ACHN (cell line): ENCODE measurements around the gene EHHADH.
"Not testable (repeated sequence)": the region's sequence is repeated elsewhere in the genome, so short reads cannot be mapped to it uniquely, and the experiment has no call there.

Experiments used
- DNase-seq: peaks from one replicate; pipeline ENCODE4 v3.0.0-alpha.2; 2015
- in situ Hi-C: cut with HindIII; loops from 2 replicates; pipeline ENCODE4 v1.10.0; 2017; ENCODE audit warnings: low sequenced_read_pairs, low pct_ligation_motif_present, low pct_unique_long_range_greater_than_20kb

EHHADH gene

GRCh38 chr3:185257334-185257733, 3.5 kb upstream of the EHHADH start:
- DNase-seq, result no peak

DNA sequence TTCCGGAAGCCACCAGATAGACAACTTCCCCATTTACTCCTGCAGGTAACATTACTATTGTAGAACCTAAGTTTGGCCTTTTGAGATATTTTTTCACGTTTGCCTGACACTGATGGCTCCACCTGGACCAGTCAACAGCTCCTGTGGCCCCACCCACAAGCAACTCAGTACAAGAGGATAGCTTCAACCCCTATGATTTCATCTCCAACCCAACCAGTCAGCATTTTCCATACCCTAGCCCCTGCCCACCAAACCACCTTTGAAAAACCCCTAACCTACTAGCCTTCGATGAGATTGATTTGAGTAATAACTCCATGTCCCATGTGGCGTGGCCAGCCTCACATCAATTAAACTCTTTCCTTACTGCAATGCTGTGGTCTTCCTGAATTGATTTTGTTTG, 950 bp upstream of the EHHADH start:
- no peak for DNase-seq
- in situ Hi-C loops, result no loop called here

More at GRCh38 chr3:185257334-185257733, 3.5 kb upstream of the EHHADH start:
- in situ Hi-C loops, result no loop called here

- in situ Hi-C loops, DNase-seq: not testable (repeated sequence)
Observed at GRCh38 chr3:185253133-185253532, 716 bp downstream of the EHHADH start.

GRCh38 chr3:185251272-185251671, 2.6 kb downstream of the EHHADH start:
- no peak for DNase-seq
- in situ Hi-C loops, result no loop called here

DNA sequence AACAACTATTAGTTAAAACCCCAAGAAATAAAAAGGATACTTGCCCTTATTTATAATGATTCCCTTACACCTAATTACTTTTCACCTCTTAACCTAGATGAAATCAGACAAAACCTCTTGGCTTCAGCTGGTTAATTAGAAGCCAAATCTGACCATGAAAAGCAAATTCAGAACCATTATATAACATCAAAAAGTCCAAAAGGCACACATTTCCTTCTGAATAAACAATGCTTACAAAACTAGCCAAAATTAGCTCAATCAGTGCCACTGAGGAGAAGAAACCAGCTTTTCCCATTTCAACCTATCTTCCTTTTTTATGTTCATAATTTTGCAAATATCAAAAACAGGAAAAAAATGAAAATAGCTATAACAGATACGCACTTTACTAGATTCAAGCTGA, 3.2 kb downstream of the EHHADH start:
- peak; percentile 44 for DNase-seq
- in situ Hi-C loops, result no loop called here

- peak; percentile 79 for DNase-seq
Observed at GRCh38 chr3:185250247-185250646, 3.6 kb downstream of the EHHADH start.

GRCh38 chr3:185242642-185243041, 11.2 kb downstream of the EHHADH start:
- in situ Hi-C loops, result no loop called here
- no peak for DNase-seq

More at GRCh38 chr3:185250247-185250646, 3.6 kb downstream of the EHHADH start:
- in situ Hi-C loops, result no loop called here

GRCh38 chr3:185236969-185237368, 16.9 kb downstream of the EHHADH start:
- in situ Hi-C loops, result no loop called here
- DNase-seq, result no peak

DNA sequence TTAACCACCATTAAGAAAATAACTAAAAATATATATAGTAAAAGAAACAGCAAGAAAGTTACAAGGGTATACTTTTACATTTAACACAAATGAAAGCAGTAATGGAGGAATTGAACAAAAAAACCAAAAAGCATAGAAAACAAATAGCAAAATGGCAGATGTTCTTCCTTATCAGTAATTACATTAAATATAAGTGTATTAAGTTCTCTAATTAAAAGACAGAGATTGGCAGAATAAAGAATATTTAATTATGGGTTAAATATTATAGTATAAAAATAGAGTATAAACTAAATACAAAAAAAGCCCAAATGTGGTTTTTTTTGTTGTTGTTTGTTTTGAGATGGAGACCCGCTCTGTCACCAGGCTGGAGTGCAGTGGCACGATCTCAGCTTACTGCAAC, 20.5 kb downstream of the EHHADH start:
- in situ Hi-C loops, result no loop called here
- DNase-seq, result no peak

- DNase-seq, in situ Hi-C loops: not testable (repeated sequence)
Observed at GRCh38 chr3:185226526-185226925, 27.3 kb downstream of the EHHADH start.

GRCh38 chr3:185225523-185225922, 28.3 kb downstream of the EHHADH start:
- peak; percentile 60 for DNase-seq
- in situ Hi-C loops, result no loop called here

- in situ Hi-C loops, result no loop called here
Observed at GRCh38 chr3:185225080-185225479, 28.8 kb downstream of the EHHADH start.

DNA sequence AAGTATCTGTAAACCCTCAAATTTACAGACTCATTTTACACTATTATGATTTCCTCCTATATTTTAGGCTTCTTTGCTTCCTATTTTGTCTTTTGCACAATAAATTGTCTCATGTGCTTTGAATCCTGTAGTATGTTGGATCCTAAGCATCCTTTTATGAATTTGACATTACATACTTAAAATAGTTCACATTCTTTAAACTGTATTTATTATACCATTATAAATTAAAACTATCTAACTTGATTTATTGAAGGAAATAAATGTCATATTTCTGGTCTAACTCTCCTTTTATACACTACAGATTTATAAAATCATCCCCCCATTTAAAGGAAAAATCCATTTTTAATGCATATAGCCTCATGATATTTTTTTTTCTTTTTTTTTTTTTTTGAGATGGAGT, 32.6 kb downstream of the EHHADH start:
- in situ Hi-C loops, result no loop called here
- DNase-seq, result no peak

More at GRCh38 chr3:185225080-185225479, 28.8 kb downstream of the EHHADH start:
- DNase-seq, result no peak

GRCh38 chr3:185216607-185216958, 37.3 kb downstream of the EHHADH start:
- DNase-seq, result no peak
- in situ Hi-C loops, result no loop called here

- DNase-seq, result peak; percentile 29
- in situ Hi-C loops, result no loop called here
Observed at GRCh38 chr3:185215873-185216606, 37.8 kb downstream of the EHHADH start.

DNA sequence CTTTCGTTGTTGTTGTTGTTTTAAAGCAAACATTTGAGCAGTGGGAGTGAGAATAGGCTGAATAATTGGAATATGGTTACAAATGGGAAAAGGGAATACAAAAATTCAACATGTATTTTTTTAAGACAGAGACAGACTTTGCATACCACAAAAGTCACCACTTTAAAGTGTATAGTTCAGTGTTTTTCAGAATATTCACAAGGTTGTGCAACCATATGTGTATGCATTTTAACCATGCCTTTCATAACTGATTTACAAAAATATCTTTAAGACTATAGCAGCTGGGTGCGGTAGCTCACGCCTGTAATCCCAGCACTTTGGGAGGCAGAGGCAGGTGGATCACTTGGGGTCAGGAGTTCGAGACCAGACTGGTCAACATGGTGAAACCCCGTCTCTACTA, 41.3 kb downstream of the EHHADH start:
- in situ Hi-C loops, result no loop called here
- DNase-seq, result no peak

- no peak for DNase-seq
- in situ Hi-C loops, result no loop called here
Observed at GRCh38 chr3:185212086-185212485, 41.8 kb downstream of the EHHADH start.

- in situ Hi-C loops, result no loop called here
- no peak for DNase-seq
Observed at GRCh38 chr3:185210621-185211142, 43.2 kb downstream of the EHHADH start.

DNA sequence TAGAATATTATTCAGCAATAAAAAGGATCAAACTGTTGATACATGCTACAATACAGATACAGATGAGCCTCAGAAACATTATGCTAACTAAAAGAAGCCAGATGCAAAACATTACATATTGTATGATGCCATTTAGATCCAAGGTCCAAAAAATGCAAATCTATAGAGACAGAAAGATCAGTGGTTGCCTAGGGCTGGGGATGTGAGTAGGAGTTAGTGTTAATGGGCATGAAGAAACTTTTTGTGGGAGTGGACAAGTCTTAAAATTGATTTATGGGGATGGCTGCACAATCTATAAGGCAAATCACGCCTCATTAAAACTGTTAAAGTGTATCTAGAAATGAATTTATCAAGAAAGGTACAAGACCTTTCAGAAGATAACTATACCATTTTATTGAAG, 45.0 kb downstream of the EHHADH start:
- DNase-seq, result no peak
- in situ Hi-C loops, result no loop called here
